ENCODE measurements around the gene OR6C74.

The OR6C74 gene

GRCh38 chr12:55244309-55244708 lies at the start of gene OR6C74:
TSS of gene OR6C74 (plus strand) at chr12:55244609. CDS start at chr12:55247288, 2,679 bp downstream.
- DNase-seq = no peak

GRCh38 chr12:55220725-55221124 lies 23.7 kb upstream of the OR6C74 start, which contains the start of gene OR10A7:
TSS of gene OR10A7 (plus strand) at chr12:55221025. CDS start at chr12:55221025, 0 bp downstream.
- DNase-seq = no peak

GRCh38 chr12:55226523-55226922 lies 17.9 kb upstream of the OR6C74 start:
- DNase-seq = no peak

GRCh38 chr12:55227643-55228042 lies 16.8 kb upstream of the OR6C74 start:
- DNase-seq = no peak

GRCh38 chr12:55246159-55246558 lies 1.8 kb downstream of the OR6C74 start:
- DNase-seq = no peak

GRCh38 chr12:55250944-55251343 lies 6.5 kb downstream of the OR6C74 start:
- no peak for DNase-seq

GRCh38 chr12:55253281-55253680 lies 8.9 kb downstream of the OR6C74 start:
- DNase-seq = no peak

GRCh38 chr12:55256831-55257230 lies 12.4 kb downstream of the OR6C74 start:
- DNase-seq = no peak

GRCh38 chr12:55258303-55258702 lies 13.9 kb downstream of the OR6C74 start:
- no peak for DNase-seq

GRCh38 chr12:55280991-55281390 lies 36.6 kb downstream of the OR6C74 start:
- no peak for DNase-seq

- DNase-seq = no peak
These were observed 45.6 kb downstream of the OR6C74 start for GRCh38 chr12:55289999-55290398.
